Measurements from ENCODE around the gene NR2C2AP.

DNA sequence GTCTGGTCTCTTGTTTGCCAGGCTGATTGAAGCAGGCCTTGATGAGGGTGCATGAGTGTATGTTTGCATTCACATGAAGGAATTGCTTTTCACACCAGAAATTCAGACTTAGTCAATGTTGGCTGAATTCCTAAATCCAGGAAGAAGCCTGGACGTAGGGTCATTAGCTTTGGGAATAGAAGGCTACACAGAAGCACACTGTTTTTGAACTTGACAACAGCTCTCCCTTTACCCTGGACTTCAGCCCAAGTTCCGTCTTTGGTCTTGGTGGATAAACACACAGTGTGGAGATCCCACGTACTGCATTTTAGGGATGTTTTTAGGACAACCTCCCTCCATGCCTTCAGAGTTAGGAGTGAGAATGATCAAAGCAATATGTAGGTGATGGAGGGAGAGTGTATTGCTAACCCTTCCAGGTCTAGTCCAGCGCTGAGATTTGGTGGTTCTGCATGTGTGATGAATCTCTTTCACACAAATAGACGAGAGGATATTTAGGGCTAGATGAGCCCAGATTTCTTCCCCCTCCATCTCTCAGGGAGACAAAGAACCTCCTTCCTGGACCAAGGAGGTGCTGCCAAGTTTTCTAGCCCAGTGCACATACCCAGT is 47.1 kb upstream of the NR2C2AP start:
- TF ChIP-seq, protein P1, sequence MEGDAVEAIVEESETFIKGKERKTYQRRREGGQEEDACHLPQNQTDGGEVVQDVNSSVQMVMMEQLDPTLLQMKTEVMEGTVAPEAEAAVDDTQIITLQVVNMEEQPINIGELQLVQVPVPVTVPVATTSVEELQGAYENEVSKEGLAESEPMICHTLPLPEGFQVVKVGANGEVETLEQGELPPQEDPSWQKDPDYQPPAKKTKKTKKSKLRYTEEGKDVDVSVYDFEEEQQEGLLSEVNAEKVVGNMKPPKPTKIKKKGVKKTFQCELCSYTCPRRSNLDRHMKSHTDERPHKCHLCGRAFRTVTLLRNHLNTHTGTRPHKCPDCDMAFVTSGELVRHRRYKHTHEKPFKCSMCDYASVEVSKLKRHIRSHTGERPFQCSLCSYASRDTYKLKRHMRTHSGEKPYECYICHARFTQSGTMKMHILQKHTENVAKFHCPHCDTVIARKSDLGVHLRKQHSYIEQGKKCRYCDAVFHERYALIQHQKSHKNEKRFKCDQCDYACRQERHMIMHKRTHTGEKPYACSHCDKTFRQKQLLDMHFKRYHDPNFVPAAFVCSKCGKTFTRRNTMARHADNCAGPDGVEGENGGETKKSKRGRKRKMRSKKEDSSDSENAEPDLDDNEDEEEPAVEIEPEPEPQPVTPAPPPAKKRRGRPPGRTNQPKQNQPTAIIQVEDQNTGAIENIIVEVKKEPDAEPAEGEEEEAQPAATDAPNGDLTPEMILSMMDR (IDR thresholded peaks at IDR 0.05; ENCODE audit: low read depth, low read length, poor library complexity, severe bottlenecking), result no peak
- no peak for TF ChIP-seq EZH2phosphoT487 (IDR thresholded peaks at IDR 0.05; ENCODE audit: borderline replicate concordance, low read length)

All from DOHH2 (cell line).